ENCODE results near the gene ANKRA2.
A peak's percentile ranks its signal among the peaks of the same experiment; 100 is the strongest.

ANKRA2 gene

GRCh38 chr5:73565139-73565968 lies at the start of gene ANKRA2, which contains the start of gene UTP15:
TSS of gene ANKRA2 (minus strand) at chr5:73565639. CDS start at chr5:73562881, 2,758 bp downstream.
TSS of gene UTP15 (plus strand) at chr5:73565743. CDS start at chr5:73567345, 1,602 bp downstream.
- DNase-seq: peak; percentile 64

GRCh38 chr5:73615085-73615484 lies 49.6 kb upstream of the ANKRA2 start:
- DNase-seq: no peak

GRCh38 chr5:73612799-73613198 lies 47.4 kb upstream of the ANKRA2 start:
- no peak for DNase-seq

GRCh38 chr5:73607228-73607627 lies 41.8 kb upstream of the ANKRA2 start:
- DNase-seq: no peak

DNA sequence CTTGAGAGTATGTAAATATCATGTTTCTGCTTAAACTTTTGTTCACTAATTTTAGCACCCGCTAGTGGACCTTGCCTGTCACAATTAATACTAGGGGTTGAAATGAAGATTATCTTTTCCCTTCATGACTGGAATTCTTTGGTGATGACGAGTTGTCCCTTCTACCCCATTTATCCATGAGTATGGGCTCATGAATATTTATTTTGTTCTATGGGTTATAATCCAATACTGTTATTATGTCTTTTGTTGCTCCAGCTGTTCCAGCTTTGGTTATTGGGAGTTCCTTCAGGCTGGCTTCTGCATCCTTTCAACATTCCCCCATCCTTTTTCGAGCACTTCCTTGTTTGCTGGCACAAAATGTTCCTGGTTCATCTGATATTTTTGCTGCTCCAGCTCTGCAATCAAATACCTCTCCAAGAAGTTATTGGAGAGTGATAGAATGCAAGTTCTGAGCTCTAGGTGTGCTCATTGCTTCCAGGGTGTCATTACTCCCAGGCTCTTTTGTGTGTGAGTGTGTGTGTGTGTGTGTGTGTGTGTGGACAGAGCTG lies 40.8 kb upstream of the ANKRA2 start:
- no peak for DNase-seq

- DNase-seq: no peak
These were observed 40.0 kb upstream of the ANKRA2 start for GRCh38 chr5:73605223-73606087.

- DNase-seq: no peak
These were observed 38.6 kb upstream of the ANKRA2 start for GRCh38 chr5:73603998-73604397.

DNA sequence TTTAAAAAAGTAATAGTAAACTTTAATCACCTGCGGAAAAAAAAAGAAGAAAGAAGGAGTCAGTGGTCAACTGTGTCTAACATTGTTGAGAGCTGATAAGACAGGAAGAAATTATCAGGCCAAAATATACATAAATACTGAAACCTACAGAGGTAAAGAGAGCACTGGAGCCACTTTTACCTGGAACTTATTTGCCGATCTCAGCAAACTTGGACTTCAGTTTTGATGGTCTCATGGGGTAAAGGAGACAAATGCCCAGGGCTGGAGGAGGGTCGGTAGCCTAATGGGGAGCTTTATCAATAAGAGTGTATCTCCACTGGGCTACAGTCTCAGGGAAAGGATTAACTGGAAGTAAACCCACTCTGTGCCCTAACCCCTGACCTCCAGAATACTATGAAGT lies 33.9 kb upstream of the ANKRA2 start:
- no peak for DNase-seq

DNA sequence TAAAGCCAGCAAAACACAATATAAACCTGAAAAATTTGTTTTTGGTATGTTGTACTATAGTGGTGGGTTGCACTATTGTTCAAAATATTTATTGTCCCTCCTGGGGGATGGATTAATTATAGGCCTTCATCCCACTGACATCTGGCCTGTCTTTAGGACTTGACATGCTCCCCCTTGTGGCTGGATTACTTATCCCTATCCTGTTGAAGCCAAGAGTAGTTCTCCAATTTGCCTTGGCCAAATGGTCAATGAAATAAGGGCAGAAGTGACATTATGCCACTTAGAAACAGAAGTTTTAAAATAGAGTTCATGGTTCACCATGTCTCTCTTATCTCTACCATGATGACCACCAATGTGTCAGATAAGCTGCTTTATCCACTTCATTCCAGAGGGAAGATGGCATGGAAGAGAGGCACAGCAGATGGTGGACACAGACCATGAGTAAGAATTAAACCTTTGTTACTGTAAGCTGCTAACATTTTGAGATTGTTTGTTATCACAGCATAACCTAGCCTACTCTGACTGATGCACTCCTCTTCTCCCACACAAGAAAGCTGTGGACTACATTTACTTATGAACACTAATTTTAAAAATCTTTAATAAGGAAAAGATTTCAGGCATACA lies 31.4 kb upstream of the ANKRA2 start:
- DNase-seq: no peak

DNA sequence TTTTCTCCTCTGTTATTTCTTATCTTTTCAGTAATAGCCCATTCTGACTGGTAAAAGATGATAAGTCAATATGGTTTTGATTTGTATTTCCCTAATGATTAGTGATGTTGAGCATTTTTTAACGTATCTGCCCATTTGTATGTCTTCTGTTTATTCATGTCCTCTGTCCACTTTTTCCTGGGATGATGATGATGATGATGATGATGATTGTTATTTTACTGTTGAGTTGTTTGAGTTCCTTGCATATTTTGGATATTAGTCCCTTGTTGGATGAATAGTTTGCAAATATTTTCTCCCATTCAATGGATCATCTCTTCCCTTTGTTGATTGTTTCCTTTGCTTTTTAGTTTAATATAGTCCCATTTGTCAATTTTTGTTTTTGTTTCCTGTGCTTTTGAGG lies 27.1 kb upstream of the ANKRA2 start:
- no peak for DNase-seq

DNA sequence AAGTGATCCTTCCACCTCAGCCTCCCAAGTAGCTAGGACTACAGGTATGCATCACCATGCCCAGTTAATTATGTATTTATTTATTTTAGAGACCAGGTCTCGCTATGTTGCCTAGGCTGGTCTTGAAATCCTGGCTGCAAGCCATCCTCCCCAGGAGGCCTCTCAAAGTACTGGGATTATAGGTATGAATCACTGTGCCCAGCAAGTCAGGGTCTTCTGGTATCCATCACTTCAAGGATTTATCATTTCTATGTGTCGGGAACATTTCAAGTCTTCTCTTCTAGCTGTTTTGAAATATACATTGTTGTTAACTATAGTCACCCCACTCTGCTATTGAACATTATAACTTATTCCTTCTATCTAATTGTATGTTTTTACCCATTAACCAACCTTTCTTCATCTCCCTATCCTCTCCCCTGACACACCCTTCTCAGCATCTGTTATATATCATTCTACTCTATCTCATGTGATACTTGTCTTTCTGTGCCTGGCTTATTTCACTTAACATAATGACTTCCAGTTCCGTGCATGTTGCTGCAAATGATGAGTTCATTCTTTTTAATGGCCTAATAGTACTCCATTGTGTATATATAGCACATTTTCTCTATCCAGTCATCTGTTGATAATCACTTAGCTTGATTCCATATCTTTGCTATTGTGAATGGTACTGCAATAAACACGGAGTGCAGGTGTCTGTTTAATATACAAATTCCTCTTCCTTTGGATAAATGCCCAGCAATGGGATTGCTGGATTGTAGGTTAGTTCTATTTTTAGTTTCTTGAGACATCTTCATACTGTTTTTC lies 26.5 kb upstream of the ANKRA2 start:
- no peak for DNase-seq

DNA sequence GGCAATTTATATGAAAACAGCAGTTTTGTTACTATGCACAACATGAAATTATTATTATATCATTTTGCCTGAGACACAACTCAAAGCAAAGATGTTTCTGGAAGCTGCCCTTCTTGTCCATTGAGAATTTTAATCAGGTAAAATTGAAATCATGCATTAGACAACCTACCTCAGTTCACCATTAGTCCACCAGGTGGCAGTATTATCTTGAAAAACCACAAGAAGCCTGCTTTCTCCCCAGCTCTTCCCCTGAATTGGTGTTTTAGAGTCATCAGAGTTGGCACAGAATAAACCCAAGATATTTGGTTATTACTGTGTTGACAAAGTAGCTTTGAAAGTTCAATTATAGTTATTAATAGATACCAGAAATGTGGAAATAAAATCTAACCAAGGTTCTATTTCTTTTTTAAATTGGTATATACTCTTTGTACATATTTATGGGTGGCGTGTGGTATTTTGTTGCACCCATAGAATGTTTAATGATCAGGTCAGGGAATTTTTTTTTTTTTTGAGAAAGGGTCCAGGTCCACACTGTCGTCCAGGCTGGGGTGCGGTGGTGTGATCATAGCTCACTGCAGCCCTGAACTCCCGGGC lies 25.8 kb upstream of the ANKRA2 start:
- no peak for DNase-seq

DNA sequence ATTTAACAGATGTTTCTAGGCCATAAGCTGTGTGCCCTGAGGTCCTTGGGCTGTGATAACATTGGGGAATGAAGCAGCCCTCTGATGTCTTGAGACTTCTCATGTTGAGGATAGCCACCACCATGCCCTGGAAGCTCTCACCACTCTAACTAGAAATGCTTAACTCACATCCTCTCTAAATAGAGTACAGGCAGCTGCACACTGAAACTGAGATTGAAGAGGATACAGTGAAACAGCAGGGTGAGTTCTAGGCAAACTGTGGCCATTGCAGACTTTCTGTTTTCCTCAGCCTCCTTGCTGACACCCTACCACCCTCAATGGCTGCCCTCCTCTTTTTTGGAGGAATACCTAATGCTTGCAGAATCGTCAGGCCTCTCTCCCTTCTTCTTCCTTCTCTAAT lies 22.5 kb upstream of the ANKRA2 start:
- no peak for DNase-seq

GRCh38 chr5:73582285-73583145 lies 17.1 kb upstream of the ANKRA2 start:
- DNase-seq: no peak

DNA sequence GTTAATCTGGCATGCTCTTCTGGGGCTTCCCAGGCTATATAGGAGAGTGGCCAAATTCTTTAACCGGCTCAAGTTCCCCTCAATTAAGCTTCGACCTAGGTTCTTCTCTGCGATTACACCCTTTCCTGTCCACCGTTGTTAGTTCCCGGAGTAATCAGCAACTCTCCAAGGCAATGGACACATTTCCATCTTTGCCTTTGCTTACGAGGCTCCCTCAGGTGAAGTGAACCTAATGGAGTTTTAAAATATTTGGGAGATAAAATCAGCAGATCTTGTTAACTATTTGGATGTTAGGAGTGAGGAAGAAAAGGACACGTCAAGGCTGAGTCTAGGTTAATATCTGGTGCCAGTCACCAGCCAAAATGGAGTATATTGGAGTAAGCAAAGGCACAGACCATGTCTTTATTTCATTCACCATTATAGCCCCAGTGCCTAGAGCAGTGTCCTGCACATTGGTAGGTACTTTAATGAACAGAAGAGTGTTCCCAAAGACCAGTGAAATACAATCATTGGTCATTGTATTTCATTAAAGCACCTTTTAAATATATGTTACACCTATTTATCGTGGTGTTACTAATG lies 619 bp upstream of the ANKRA2 start:
- DNase-seq: no peak

GRCh38 chr5:73564675-73565074 lies 764 bp downstream of the ANKRA2 start:
- no peak for DNase-seq

DNA sequence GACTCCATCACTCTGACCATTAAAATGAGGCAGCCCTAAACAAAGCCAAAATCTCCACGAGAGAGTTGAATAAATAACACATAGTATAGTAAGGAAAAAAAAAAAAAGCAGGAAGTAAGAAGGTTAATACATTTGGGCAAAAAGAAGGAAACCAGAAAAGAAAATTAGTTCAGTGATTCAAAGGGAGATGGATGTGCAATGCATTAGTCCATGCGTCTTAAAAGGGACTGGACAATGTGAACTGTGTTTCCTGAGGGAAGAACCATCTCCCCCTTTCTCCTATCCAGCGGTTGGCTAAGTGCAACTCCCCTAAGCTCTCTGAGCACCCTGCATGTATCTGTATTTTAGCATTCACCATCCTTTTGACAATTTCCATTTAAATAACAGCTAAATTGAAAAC lies 1.4 kb downstream of the ANKRA2 start:
- no peak for DNase-seq

DNA sequence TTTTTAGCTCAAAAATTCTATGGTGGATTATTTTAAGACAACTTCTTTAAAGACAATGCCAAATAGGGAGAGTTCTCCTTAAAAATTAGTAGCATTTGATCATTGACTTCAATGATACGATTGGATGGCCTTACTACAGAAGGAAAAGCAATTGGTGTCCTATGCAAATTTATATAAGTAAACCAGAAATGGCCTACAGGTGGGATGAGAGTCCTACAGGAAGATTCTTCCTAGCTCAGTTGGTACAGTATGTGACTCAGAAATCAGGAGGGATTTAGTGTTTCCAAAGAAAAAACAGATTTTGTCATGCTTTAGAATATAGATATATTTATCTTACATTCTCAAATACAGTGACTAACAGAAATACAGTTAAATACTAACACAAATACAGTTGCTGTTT lies 6.5 kb downstream of the ANKRA2 start:
- DNase-seq: no peak

DNA sequence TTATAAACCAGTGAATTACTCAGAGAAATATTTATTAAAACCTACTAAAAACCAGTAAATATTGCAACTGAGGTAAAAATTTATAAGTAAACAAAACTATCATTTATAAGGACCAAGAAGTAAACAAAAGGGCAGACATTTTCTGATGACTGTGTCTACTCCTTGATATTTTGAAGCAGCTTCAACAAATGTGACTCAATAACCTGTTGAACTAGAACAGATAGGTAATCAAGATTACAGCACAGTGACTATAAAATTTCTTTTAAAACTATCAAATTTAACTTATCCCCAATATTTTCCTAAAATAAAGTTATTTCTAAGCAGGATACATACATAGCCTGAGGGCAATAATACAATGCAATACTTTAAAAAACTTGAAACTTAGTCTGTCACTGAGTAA lies 12.8 kb downstream of the ANKRA2 start:
- DNase-seq: no peak

DNA sequence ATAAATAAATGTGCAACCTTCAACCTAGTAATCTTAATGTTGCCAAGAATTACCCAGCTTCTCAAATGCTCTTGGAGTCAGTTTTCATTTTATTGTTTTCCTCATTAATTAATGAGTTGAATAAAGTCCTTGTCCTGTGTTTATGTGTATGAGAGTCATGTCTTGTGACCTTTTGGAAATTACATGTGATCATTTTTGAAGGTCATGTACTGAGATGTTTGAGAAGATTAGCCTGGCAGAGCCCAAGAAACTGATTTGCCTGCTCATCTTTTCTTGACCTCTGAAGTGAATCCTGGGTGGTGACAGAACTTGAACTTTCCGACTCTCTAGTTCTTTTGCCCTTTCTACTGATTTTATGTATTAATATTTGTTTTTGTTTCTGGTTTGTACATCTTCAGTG lies 15.4 kb downstream of the ANKRA2 start:
- no peak for DNase-seq

DNA sequence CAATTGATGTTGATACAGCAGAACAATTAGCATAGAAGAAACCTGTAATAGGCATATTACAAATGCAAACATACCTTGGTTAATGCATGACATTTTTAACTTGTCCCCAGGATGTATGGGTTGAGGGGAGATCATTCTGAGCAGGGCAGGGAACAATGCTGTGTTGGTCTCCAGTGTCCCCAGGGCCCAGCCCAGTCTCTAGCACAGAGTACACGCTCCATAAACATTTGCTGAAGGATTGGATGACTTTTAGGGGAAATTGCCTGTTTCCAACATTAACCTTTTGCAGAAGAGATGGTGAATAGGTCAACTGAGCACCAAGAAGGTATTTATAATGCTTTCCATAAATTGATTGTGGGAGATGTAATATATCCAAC lies 20.0 kb downstream of the ANKRA2 start:
- no peak for DNase-seq
